GM18907 (cell line): Measurements from ENCODE around the gene PCYT1B.
A peak's percentile ranks its signal among the peaks of the same experiment; 100 is the strongest.

Experiments used
- ATAC-seq: cut with Tn5 transposase; IDR thresholded peaks from one replicate; pipeline ENCODE4 v1.9.1; 2021; ENCODE audit warnings: mild to moderate bottlenecking, moderate library complexity; ENCODE audit not compliant: unreplicated experiment

Gene PCYT1B

DNA sequence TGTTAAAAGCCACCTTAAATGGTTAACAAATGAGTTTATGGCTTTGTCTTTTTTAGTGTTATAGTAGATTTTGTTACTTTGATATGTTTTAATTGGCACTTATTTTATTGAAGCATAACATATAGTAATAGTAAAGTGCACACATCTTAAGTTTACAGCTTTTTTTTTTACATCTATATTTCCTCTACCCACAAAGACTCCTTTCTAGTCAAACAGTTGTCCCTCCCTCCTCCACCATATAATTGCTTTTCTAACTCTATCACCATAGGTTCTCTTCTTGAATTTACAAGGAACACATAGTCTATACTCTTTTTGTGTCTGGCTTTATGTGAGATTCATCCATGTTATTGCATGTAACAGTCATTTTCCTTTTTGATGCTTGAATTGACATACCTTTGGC is 110.6 kb downstream of the PCYT1B start:
- no peak for ATAC-seq

DNA sequence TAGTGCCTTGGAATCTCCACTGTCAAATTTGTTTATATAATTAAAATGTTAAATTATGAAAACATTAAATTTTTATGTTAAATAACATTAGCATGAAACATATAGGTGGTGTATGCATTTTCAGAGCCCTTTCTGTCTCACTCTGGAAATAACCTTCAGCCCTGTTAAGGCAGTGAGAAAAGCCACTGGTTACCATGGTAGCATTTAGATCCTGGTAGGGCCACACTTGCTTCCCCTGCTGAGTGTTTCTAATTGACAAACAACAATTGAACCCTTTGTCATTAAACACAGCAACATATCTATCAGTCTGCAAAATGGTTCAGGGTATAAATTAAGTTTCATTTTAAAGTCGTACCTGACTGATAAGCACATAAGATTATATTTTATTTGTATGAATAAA is 118.5 kb downstream of the PCYT1B start:
- no peak for ATAC-seq

- ATAC-seq: no peak
Observed at GRCh38 chrX:24526616-24527015, 120.5 kb downstream of the PCYT1B start.

- ATAC-seq: no peak
Observed at GRCh38 chrX:24525455-24525854, 121.7 kb downstream of the PCYT1B start.

DNA sequence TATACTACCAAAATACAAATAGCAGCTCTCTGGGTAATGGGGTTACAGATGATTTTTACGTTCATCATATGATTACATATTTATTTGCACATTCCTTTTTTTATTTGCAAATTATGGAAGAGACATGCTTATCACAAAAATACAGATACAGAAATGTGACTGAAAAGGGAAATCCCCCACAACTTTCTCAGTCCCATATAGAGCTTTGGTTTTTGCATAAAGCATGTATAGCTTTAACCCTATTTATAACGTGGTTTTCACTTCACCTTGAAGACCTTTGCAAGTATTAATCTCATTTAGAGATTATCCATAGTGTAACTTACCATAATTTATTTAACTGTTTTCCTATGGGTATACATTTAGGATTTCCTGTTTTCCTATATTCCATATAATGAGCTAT is 126.7 kb downstream of the PCYT1B start:
- ATAC-seq: no peak

- no peak for ATAC-seq
Observed at GRCh38 chrX:24515447-24515846, 131.7 kb downstream of the PCYT1B start.

- peak; percentile 96 for ATAC-seq
Observed at GRCh38 chrX:24513416-24513815, 133.7 kb downstream of the PCYT1B start.

- ATAC-seq: no peak
Observed at GRCh38 chrX:24508375-24508774, 138.8 kb downstream of the PCYT1B start.
